Ishikawa (cell line): ENCODE data around the gene POLR2I.

Source experiments
- CEBPB ChIP-seq: IDR thresholded peaks from 2 replicates; pipeline ENCODE4 v1.6.1; 2012
- EGR1 ChIP-seq: IDR thresholded peaks from 2 replicates; pipeline ENCODE4 v1.6.1; 2012
- EP300 ChIP-seq: IDR thresholded peaks from 2 replicates; pipeline ENCODE4 v1.6.1; 2012; ENCODE audit warnings: borderline replicate concordance
- FOXM1 ChIP-seq: IDR thresholded peaks from 2 replicates; pipeline ENCODE4 v1.6.1; 2012; ENCODE audit warnings: low read depth, borderline replicate concordance
- NFIC ChIP-seq: IDR thresholded peaks from 2 replicates; pipeline ENCODE4 v1.6.1; 2012
- RAD21 ChIP-seq: IDR thresholded peaks from 2 replicates; pipeline ENCODE4 v1.6.1; 2012; ENCODE audit warnings: low read depth
- TAF1 ChIP-seq: IDR thresholded peaks from 2 replicates; pipeline ENCODE4 v1.6.1; 2012; ENCODE audit warnings: low read depth, mild to moderate bottlenecking
- TCF12 ChIP-seq: IDR thresholded peaks from 2 replicates; pipeline ENCODE4 v1.6.1; 2012; ENCODE audit warnings: low read depth
- TEAD4 ChIP-seq: IDR thresholded peaks from 2 replicates; pipeline ENCODE4 v1.6.1; 2012
- YY1 ChIP-seq: IDR thresholded peaks from 2 replicates; pipeline ENCODE4 v1.6.1; 2012; ENCODE audit warnings: low read depth
- ZBTB7A ChIP-seq: IDR thresholded peaks from 2 replicates; pipeline ENCODE4 v1.6.1; 2012; ENCODE audit warnings: low read depth
- TF ChIP-seq, protein P1 (sequence below): IDR thresholded peaks from 2 replicates; pipeline ENCODE4 v1.6.1; 2012; ENCODE audit warnings: low read depth, mild to moderate bottlenecking
- TF ChIP-seq, protein P2 (sequence below): IDR thresholded peaks from 2 replicates; pipeline ENCODE4 v1.6.1; 2012
- TF ChIP-seq, protein P3 (sequence below): IDR thresholded peaks from 2 replicates; pipeline ENCODE4 v1.6.1; 2012

DNA sequence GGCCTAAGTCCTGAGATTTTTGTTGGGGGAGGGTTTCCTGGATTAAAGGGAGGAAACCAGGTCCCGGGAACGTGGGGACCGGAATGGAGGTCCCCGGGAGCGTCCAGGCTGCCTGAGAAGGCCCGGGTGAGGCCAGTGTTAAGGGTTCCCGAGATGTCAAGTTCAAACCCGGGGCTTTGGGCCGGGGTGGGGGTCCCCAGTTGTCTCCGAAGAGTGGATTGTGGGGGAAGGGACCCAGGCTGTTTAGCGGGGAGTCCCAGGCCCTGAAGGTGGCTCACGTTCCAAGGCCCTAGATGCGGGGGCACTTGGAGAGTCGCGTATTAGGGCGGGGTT is 37.3 kb upstream of the POLR2I start:
- TF ChIP-seq, protein P1, sequence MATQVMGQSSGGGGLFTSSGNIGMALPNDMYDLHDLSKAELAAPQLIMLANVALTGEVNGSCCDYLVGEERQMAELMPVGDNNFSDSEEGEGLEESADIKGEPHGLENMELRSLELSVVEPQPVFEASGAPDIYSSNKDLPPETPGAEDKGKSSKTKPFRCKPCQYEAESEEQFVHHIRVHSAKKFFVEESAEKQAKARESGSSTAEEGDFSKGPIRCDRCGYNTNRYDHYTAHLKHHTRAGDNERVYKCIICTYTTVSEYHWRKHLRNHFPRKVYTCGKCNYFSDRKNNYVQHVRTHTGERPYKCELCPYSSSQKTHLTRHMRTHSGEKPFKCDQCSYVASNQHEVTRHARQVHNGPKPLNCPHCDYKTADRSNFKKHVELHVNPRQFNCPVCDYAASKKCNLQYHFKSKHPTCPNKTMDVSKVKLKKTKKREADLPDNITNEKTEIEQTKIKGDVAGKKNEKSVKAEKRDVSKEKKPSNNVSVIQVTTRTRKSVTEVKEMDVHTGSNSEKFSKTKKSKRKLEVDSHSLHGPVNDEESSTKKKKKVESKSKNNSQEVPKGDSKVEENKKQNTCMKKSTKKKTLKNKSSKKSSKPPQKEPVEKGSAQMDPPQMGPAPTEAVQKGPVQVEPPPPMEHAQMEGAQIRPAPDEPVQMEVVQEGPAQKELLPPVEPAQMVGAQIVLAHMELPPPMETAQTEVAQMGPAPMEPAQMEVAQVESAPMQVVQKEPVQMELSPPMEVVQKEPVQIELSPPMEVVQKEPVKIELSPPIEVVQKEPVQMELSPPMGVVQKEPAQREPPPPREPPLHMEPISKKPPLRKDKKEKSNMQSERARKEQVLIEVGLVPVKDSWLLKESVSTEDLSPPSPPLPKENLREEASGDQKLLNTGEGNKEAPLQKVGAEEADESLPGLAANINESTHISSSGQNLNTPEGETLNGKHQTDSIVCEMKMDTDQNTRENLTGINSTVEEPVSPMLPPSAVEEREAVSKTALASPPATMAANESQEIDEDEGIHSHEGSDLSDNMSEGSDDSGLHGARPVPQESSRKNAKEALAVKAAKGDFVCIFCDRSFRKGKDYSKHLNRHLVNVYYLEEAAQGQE = no peak
- TF ChIP-seq EGR1 (no peak), TAF1 (no peak), FOXM1 (no peak), CEBPB (no peak), EP300 (no peak), RAD21 (no peak), TEAD4 (no peak), NFIC (no peak), YY1 (no peak), TCF12 (no peak), ZBTB7A (no peak)
- TF ChIP-seq, protein P2, sequence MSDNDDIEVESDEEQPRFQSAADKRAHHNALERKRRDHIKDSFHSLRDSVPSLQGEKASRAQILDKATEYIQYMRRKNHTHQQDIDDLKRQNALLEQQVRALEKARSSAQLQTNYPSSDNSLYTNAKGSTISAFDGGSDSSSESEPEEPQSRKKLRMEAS = no peak
- TF ChIP-seq, protein P3, sequence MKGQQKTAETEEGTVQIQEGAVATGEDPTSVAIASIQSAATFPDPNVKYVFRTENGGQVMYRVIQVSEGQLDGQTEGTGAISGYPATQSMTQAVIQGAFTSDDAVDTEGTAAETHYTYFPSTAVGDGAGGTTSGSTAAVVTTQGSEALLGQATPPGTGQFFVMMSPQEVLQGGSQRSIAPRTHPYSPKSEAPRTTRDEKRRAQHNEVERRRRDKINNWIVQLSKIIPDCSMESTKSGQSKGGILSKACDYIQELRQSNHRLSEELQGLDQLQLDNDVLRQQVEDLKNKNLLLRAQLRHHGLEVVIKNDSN = no peak
